Stimulated activated CD8-positive, alpha-beta memory T cell treated with anti-CD3 and anti-CD28 coated beads, Interleukin-2, amount 100 ng/mL, for 48 hours (primary cell): ENCODE results near the gene SLC30A7.
"Not testable (repeated sequence)": the region's sequence is repeated elsewhere in the genome, so short reads cannot be mapped to it uniquely, and the experiment has no call there.

ENCODE experiments used
- DNase-seq, 2 donors: peaks; one replicate each; pipeline ENCODE4 v3.0.0-alpha.2; 2020; ENCODE audit warnings: low read depth in 2 of 2

The SLC30A7 gene

GRCh38 chr1:100941098-100941527 lies 45.2 kb downstream of the SLC30A7 start:
- DNase-seq: peak in 1 of 2 donors; percentile 39

- DNase-seq: no peak
These were observed 45.8 kb downstream of the SLC30A7 start for GRCh38 chr1:100941580-100942216.

DNA sequence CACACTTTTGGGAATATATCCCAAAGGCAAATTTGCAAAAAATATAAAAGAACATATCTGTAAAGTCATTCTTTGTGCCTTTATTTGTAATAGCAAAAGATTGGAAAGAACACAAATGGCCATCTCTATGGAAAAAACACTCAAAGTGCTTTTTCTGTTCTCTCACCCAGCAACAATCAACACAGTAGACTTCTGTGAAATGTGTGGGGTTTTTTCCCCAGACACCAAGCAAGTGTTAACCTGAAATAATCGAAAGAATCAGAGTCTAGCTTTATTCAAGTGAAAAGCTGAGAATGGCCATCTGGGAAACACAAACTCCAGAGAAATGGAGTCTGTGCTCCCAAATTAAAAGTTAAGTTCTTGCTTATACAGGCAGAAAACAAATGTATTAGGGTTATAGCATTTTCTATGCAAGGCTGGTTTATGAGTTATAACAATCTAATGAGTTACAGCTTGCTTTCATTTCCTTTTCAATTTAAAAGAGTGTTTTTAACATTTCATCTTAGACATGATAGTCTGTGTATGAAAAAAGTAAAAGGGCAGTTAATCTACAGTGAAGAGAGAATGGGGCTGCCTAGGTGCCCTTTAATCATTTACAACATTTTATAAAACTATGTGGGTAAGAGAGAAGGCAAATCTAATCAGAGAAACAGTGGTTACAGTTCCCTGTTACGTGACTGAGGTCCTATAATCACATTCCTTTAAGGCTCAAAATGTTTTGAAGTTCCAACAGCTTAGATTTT lies 46.6 kb downstream of the SLC30A7 start:
- DNase-seq: no peak

GRCh38 chr1:100943533-100943932 lies 47.6 kb downstream of the SLC30A7 start:
- DNase-seq: no peak

GRCh38 chr1:100946064-100946463 lies 50.2 kb downstream of the SLC30A7 start:
- not testable (repeated sequence) for DNase-seq

DNA sequence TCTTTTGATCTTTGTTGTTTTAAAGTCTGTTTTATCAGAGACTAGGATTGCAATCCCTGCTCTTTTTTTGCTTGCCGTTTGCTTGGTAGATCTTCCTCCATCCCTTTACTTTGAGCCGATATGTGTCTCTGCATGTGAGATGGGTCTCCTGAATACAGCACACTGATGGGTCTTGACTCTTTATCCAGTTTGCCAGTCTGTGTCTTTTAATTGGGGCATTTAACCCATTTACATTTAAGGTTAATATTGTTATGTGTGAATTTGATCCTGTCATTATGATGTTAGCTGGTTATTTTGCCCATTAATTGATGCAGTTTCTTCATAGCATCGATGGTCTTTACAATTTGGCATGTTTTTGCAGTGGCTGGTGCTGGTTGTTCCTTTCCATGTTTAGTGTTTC lies 51.9 kb downstream of the SLC30A7 start:
- DNase-seq: not testable (repeated sequence)

DNA sequence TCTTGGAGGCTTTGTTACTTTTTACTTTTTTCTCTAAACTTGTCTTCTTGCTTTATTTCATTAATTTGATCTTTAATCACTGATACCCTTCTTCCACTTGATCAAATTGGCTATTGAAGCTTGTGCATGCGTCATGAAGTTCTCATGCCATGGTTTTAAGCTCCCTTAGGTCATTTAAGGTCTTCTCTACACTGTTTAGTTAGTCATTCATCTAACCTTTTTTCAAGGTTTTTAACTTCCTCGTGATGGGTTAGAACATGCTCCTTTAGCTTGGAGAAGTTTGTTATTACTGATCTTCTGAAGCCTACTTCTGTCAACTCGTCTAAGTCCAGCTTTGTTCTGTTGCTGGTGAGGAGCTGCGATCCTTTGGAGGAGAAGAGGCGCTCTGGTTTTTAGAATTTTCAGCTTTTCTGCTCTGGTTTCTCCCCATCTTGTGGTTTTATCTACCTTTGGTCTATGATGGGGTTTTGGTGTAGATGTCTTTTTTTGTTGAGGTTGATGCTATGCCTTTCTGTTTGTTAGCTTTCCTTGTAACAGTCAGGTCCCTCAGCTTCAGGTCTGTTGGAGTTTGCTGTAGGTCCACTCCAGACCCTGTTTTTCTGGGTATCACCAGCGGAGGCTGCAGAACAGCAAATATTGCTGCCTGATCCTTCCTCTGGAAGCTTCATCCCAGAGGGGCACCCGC lies 53.0 kb downstream of the SLC30A7 start:
- not testable (repeated sequence) for DNase-seq

GRCh38 chr1:100949515-100950158 lies 53.7 kb downstream of the SLC30A7 start:
- DNase-seq: not testable (repeated sequence)

- no peak for DNase-seq
These were observed 54.4 kb downstream of the SLC30A7 start for GRCh38 chr1:100950337-100950736.

DNA sequence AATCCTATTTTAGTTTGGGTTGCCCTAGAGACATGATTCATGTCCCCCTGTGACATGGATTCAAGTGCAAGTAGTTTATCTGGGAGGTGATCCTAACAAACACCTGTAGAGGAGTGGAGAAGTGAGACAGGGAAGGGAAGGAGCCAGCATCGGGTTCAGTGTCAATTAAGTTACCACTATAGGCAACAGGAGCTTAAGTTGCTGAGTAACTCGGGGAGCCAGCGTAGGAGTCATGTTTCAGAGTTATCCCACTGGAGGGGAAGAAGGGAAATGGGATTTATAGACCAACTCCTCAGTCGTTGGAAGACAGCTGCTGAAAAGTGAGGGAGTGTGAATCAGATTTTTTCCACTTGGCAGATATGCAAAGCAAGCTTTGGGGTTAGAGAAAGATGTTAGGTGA lies 54.9 kb downstream of the SLC30A7 start:
- DNase-seq: no peak

GRCh38 chr1:100952104-100952745 lies 56.3 kb downstream of the SLC30A7 start:
- no peak for DNase-seq

DNA sequence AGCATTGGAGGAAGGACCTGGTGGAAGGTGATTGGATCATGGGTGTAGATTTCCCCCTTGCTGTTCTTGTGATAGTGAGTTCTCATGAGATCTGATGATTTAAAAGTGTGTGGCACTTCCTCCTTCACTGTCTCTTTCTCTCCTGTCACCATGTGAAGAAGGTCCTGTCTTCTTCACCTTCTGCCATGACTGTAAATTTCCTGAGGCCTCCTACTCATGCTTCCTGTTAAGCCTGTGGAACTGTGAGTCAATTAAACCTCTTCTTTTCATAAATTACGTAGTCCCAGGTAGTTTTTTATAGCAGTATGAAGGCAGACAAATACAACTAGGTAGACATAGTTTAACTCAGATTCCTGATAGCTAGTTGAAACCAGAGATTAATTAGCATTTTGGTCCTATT lies 57.1 kb downstream of the SLC30A7 start:
- not testable (repeated sequence) for DNase-seq

DNA sequence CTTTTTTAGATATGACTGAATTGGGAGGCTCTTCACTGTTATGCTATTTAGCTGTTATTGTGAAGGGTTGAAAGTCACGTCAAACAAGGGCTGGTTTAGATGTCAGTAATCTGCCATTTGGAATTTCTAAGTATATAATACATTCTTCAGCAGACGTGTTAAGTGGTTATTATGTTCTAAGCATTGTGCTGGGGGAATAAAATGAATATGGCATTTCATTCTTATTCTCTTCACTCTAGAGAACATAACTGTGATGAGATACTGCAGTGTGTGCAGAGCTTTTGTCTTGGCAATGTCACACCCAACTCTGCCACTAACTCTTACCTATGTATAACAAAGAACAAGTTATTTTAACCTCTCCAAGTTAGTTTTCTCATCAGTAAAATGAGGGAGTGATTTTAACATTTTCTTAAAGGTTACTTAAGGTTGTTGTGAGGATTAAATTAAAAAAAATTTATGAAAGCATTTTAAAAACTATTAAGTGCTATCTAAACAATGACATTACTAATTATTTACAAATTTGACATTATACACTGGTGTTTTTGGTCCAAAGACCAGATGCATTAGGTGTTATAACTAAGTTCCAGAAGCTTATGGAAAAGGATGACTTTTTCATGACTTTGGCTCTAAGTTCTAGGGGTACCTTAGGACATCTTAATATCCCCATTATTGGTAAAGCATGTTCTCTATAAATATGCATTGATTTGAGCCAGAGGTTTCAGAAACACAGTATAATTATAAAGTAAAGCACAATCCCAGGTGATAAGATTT lies 58.3 kb downstream of the SLC30A7 start:
- DNase-seq: no peak

DNA sequence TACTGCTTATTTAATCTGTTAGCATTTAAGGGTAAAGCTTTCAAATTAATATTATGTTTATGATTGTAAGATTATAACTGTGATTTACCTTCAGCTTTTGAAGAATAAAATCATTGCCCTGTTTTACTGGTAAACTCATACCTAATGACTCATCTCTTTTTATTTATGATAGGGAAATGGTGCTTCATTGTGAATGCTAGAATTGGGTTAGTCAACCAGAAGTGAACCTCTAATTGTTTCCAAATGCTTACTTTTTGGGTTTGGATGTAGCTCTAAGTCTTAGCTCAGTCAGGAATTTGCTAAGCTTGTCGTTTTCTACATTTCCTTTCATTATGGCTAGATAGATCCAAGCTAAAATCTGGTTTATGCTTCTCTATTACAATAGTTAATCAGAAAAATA lies 59.4 kb downstream of the SLC30A7 start:
- no peak for DNase-seq

DNA sequence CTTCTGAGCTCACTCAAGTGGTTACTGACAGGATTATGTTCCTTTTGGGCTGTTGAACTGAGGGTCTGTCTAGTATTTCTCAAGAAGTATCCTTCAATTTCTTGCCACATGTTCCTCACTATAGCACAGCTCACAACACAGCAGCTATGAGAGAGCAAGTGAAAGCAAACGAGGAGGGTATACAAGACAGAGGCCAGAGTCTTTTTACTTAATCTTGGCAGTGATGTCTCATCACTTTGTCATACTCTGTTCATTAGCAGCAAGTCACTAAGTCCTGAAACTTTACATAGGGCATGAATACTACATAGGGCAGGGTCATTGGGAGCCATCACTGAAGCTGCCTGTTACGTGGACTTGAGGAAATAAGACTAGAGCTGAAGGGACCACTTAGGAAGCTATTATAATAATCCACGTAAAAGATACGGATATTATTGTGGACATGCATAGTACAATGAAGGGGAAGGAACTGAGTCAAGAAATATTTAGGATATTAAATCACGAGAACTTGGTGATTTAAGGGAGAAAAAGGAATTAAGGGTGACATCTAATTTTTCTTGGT lies 63.7 kb downstream of the SLC30A7 start:
- no peak for DNase-seq

GRCh38 chr1:100960098-100960497 lies 64.2 kb downstream of the SLC30A7 start:
- no peak for DNase-seq

- no peak for DNase-seq
These were observed 72.7 kb downstream of the SLC30A7 start for GRCh38 chr1:100968621-100969020.

- no peak for DNase-seq
These were observed 73.4 kb downstream of the SLC30A7 start for GRCh38 chr1:100969327-100969726.

GRCh38 chr1:100971021-100971420 lies 75.1 kb downstream of the SLC30A7 start:
- DNase-seq: no peak

DNA sequence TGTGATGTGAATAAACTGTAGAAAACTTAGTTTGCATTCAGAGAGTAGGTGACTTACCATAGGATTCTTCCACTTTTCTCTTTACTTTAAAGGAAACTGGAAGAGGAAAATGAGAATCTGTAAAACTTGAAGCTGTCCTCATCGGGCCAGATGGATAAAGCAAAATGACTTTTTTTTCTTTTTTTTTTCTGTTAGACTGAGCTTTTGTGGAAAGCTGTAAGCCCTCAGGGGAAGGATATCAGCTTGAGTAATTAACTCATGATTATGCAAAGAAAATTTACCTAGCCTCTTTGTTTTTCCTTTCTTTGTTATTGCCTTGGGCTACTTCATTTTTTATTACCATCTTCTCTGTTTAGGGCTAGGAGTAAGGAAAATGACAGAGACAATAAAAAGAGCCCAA lies 76.3 kb downstream of the SLC30A7 start:
- no peak for DNase-seq

- no peak for DNase-seq
These were observed 81.0 kb downstream of the SLC30A7 start for GRCh38 chr1:100976936-100977335.
